WTC11 (cell line): ENCODE measurements around the gene CHTOP.
A peak's percentile ranks its signal among the peaks of the same experiment; 100 is the strongest.

Source experiments
- CBFB ChIP-seq: sonication (generic); formaldehyde crosslinking; IDR thresholded peaks from 2 replicates; pipeline ENCODE4 v1.8.1; 2022; ENCODE audit warnings: mild to moderate bottlenecking, low read depth, missing genetic modification reagents
- KAT7 ChIP-seq: sonication (generic); formaldehyde crosslinking; IDR thresholded peaks from 2 replicates; pipeline ENCODE4 v1.8.1; 2023; ENCODE audit warnings: missing genetic modification reagents, mild to moderate bottlenecking, borderline replicate concordance
- TP53 ChIP-seq: sonication (generic); formaldehyde crosslinking; IDR thresholded peaks from 2 replicates; pipeline ENCODE4 v1.8.1; 2023; ENCODE audit warnings: mild to moderate bottlenecking, missing genetic modification reagents
- ZNF138 ChIP-seq: sonication (generic); formaldehyde crosslinking; conservative IDR thresholded peaks from 2 replicates; pipeline ENCODE4 v1.8.1; 2022; ENCODE audit warnings: mild to moderate bottlenecking, moderate library complexity, missing genetic modification reagents
- ZNF232 ChIP-seq: sonication (generic); formaldehyde crosslinking; IDR thresholded peaks from 2 replicates; pipeline ENCODE4 v1.8.0; 2022; ENCODE audit warnings: mild to moderate bottlenecking, missing genetic modification reagents
- ZNF416 ChIP-seq: fragments of 250-450 bp; sonication (Bioruptor Pico); IDR thresholded peaks from 2 replicates; pipeline ENCODE4 v1.9.0; 2021; ENCODE audit warnings: mild to moderate bottlenecking, inconsistent platforms
- TF ChIP-seq, protein P1 (sequence below): fragments of 200-600 bp; IDR thresholded peaks from 2 replicates; pipeline ENCODE4 v1.8.0; 2022; ENCODE audit warnings: antibody characterized with exemption
- TF ChIP-seq, protein P2 (sequence below): sonication (generic); formaldehyde crosslinking; IDR thresholded peaks from 2 replicates; pipeline ENCODE4 v1.8.0; 2022; ENCODE audit warnings: mild to moderate bottlenecking, missing genetic modification reagents
- TF ChIP-seq, protein P3 (sequence below): sonication (generic); formaldehyde crosslinking; IDR thresholded peaks from 2 replicates; pipeline ENCODE4 v1.8.0; 2023; ENCODE audit warnings: missing genetic modification reagents, mild to moderate bottlenecking, borderline replicate concordance
- TF ChIP-seq, protein P4 (sequence below): sonication (generic); formaldehyde crosslinking; conservative IDR thresholded peaks from 2 replicates; pipeline ENCODE4 v1.8.1; 2023; ENCODE audit warnings: mild to moderate bottlenecking, low read depth, missing genetic modification reagents, moderate library complexity
- TF ChIP-seq, protein P5 (sequence below): fragments of 250-450 bp; sonication (Bioruptor Pico); IDR thresholded peaks from 2 replicates; pipeline ENCODE4 v2.1.2; 2022; ENCODE audit warnings: mild to moderate bottlenecking, moderate library complexity

DNA sequence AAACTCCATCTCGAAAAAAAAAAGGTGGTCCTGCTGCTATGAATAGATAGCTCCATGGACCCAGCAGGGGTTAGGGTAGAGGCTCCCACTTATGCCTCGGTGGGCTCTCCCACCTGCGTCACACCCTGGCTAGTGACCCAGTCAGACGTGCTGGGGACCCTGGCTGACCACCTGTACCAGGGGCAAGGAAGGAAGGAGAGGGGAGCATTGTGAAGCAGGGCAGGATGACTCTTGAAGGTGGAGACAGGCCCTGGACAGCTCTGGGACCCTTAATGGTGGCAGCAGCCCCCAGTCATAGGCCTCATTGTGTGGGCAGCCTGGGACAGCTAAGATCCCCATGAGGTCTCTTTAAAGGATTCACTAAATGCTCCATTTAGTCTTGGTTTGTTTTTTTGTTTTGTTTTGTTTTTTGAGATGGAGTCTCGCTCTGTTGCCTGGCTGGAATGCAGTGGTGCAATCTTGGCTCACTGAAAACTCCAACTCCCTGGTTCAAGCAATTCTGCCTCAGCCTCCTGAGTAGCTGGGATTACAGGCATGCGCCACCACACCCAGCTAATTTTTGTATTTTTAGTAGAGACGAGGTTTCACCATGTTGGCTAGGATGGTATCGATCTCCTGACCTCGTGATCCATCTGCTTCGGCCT is 14.3 kb downstream of the CHTOP start:
- no peak for TF ChIP-seq CBFB (CRISPR knock-in tag)
- no peak for TF ChIP-seq KAT7 (CRISPR knock-in tag)
- TF ChIP-seq, protein P1, sequence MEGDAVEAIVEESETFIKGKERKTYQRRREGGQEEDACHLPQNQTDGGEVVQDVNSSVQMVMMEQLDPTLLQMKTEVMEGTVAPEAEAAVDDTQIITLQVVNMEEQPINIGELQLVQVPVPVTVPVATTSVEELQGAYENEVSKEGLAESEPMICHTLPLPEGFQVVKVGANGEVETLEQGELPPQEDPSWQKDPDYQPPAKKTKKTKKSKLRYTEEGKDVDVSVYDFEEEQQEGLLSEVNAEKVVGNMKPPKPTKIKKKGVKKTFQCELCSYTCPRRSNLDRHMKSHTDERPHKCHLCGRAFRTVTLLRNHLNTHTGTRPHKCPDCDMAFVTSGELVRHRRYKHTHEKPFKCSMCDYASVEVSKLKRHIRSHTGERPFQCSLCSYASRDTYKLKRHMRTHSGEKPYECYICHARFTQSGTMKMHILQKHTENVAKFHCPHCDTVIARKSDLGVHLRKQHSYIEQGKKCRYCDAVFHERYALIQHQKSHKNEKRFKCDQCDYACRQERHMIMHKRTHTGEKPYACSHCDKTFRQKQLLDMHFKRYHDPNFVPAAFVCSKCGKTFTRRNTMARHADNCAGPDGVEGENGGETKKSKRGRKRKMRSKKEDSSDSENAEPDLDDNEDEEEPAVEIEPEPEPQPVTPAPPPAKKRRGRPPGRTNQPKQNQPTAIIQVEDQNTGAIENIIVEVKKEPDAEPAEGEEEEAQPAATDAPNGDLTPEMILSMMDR, result no peak
- TF ChIP-seq, protein P2, sequence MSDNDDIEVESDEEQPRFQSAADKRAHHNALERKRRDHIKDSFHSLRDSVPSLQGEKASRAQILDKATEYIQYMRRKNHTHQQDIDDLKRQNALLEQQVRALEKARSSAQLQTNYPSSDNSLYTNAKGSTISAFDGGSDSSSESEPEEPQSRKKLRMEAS (CRISPR knock-in tag), result no peak
- peak; percentile 28; the same call in 1 of the 2 replicates for TF ChIP-seq ZNF416 (CRISPR knock-in tag)
- TF ChIP-seq, protein P3, sequence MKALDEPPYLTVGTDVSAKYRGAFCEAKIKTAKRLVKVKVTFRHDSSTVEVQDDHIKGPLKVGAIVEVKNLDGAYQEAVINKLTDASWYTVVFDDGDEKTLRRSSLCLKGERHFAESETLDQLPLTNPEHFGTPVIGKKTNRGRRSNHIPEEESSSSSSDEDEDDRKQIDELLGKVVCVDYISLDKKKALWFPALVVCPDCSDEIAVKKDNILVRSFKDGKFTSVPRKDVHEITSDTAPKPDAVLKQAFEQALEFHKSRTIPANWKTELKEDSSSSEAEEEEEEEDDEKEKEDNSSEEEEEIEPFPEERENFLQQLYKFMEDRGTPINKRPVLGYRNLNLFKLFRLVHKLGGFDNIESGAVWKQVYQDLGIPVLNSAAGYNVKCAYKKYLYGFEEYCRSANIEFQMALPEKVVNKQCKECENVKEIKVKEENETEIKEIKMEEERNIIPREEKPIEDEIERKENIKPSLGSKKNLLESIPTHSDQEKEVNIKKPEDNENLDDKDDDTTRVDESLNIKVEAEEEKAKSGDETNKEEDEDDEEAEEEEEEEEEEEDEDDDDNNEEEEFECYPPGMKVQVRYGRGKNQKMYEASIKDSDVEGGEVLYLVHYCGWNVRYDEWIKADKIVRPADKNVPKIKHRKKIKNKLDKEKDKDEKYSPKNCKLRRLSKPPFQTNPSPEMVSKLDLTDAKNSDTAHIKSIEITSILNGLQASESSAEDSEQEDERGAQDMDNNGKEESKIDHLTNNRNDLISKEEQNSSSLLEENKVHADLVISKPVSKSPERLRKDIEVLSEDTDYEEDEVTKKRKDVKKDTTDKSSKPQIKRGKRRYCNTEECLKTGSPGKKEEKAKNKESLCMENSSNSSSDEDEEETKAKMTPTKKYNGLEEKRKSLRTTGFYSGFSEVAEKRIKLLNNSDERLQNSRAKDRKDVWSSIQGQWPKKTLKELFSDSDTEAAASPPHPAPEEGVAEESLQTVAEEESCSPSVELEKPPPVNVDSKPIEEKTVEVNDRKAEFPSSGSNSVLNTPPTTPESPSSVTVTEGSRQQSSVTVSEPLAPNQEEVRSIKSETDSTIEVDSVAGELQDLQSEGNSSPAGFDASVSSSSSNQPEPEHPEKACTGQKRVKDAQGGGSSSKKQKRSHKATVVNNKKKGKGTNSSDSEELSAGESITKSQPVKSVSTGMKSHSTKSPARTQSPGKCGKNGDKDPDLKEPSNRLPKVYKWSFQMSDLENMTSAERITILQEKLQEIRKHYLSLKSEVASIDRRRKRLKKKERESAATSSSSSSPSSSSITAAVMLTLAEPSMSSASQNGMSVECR (CRISPR knock-in tag), result no peak
- TF ChIP-seq TP53 (CRISPR knock-in tag), result no peak
- TF ChIP-seq, protein P4, sequence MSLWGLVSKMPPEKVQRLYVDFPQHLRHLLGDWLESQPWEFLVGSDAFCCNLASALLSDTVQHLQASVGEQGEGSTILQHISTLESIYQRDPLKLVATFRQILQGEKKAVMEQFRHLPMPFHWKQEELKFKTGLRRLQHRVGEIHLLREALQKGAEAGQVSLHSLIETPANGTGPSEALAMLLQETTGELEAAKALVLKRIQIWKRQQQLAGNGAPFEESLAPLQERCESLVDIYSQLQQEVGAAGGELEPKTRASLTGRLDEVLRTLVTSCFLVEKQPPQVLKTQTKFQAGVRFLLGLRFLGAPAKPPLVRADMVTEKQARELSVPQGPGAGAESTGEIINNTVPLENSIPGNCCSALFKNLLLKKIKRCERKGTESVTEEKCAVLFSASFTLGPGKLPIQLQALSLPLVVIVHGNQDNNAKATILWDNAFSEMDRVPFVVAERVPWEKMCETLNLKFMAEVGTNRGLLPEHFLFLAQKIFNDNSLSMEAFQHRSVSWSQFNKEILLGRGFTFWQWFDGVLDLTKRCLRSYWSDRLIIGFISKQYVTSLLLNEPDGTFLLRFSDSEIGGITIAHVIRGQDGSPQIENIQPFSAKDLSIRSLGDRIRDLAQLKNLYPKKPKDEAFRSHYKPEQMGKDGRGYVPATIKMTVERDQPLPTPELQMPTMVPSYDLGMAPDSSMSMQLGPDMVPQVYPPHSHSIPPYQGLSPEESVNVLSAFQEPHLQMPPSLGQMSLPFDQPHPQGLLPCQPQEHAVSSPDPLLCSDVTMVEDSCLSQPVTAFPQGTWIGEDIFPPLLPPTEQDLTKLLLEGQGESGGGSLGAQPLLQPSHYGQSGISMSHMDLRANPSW, result no peak
- no peak for TF ChIP-seq ZNF232
- TF ChIP-seq, protein P5, sequence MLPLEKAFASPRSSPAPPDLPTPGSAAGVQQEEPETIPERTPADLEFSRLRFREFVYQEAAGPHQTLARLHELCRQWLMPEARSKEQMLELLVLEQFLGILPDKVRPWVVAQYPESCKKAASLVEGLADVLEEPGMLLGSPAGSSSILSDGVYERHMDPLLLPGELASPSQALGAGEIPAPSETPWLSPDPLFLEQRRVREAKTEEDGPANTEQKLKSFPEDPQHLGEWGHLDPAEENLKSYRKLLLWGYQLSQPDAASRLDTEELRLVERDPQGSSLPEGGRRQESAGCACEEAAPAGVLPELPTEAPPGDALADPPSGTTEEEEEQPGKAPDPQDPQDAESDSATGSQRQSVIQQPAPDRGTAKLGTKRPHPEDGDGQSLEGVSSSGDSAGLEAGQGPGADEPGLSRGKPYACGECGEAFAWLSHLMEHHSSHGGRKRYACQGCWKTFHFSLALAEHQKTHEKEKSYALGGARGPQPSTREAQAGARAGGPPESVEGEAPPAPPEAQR (CRISPR knock-in tag), result no peak
- TF ChIP-seq ZNF138 (CRISPR knock-in tag), result no peak
